ENCODE measurements around the gene XPO5. TPM values are rescaled to one million over a fixed set of nuclear protein-coding genes. Genes with fewer than 3 reads are reported as not detected.
A peak's percentile ranks its signal among the peaks of the same experiment; 100 is the strongest.

The XPO5 gene
- polyA plus RNA-seq, 1 experiment: 37.7 TPM

- POLR2A ChIA-PET: no interaction called here
- Histone ChIP-seq H3K27me3 (ENCODE audit: control insufficient read depth, insufficient read depth, low read length) (no peaks in the 10 kb centered on the region), H3K36me3 (ENCODE audit: control insufficient read depth, insufficient read depth, low read length) (peaks cover 13% of the 10 kb centered on the region), H3K4me3 (ENCODE audit: low read depth, low read length) (no peak overlapping the region)
- CTCF ChIA-PET: interaction anchor here (1.0 to 10.1 kb wide), 17 partner anchors 11 to 233 kb away, joined by 3 to 136 read pairs (median 5); partner anchors contain the start of genes DLK2 and LRRC73
- no peak for DNase-seq (ENCODE audit: low read depth)
- peak; percentile 43 for TF ChIP-seq CTCF (IDR thresholded peaks at IDR 0.05; ENCODE audit: insufficient read depth, low read depth, low read length)
Measured at GRCh38 chr6:43495409-43495941, 80.4 kb downstream of the XPO5 start.

- Histone ChIP-seq H3K36me3 (ENCODE audit: control insufficient read depth, insufficient read depth, low read length) (peaks cover 8% of the 10 kb centered on the region), H3K4me3 (ENCODE audit: low read depth, low read length) (no peak overlapping the region), H3K27me3 (ENCODE audit: control insufficient read depth, insufficient read depth, low read length) (no peaks in the 10 kb centered on the region)
- DNase-seq (ENCODE audit: low read depth): no peak
- ChIA-PET CTCF (interaction anchor here (1.0 to 10.1 kb wide), 6 partner anchors 10 to 57 kb away, joined by 3 to 136 read pairs (median 13); partner anchors contain the start of genes DLK2 and LRRC73), POLR2A (no interaction called here)
- no peak for TF ChIP-seq CTCF (IDR thresholded peaks at IDR 0.05; ENCODE audit: insufficient read depth, low read depth, low read length)
Measured at GRCh38 chr6:43494766-43495165, 81.1 kb downstream of the XPO5 start.

- DNase-seq (ENCODE audit: low read depth): no peak
- Histone ChIP-seq H3K27me3 (ENCODE audit: control insufficient read depth, insufficient read depth, low read length) (no peaks in the 10 kb centered on the region), H3K36me3 (ENCODE audit: control insufficient read depth, insufficient read depth, low read length) (peaks cover 6% of the 10 kb centered on the region), H3K4me3 (ENCODE audit: low read depth, low read length) (no peak overlapping the region)
- no peak for TF ChIP-seq CTCF (IDR thresholded peaks at IDR 0.05; ENCODE audit: insufficient read depth, low read depth, low read length)
- ChIA-PET POLR2A (no interaction called here), CTCF (interaction anchor here (1.0 to 10.1 kb wide), 7 partner anchors 8 to 57 kb away, joined by 3 to 136 read pairs (median 4); partner anchors contain the start of genes DLK2, LRRC73 and TJAP1)
Measured at GRCh38 chr6:43494321-43494720, 81.5 kb downstream of the XPO5 start.

GRCh38 chr6:43493833-43494232 is 82.0 kb downstream of the XPO5 start:
- POLR2A ChIA-PET: no interaction called here
- CTCF ChIA-PET: interaction anchor here (1.4 to 10.1 kb wide), 4 partner anchors 8 to 39 kb away, joined by 3 to 136 read pairs (median 46); partner anchors contain the start of genes DLK2, LRRC73 and TJAP1
- no peak for DNase-seq (ENCODE audit: low read depth)
- no peak overlapping the region for H3K4me3 ChIP-seq (ENCODE audit: low read depth, low read length)
- no peaks in the 10 kb centered on the region for H3K27me3 ChIP-seq (ENCODE audit: control insufficient read depth, insufficient read depth, low read length)
- TF ChIP-seq CTCF (IDR thresholded peaks at IDR 0.05; ENCODE audit: insufficient read depth, low read depth, low read length): no peak
- H3K36me3 ChIP-seq (ENCODE audit: control insufficient read depth, insufficient read depth, low read length): peaks cover 2% of the 10 kb centered on the region; the same call in 1 of the 2 replicates

GRCh38 chr6:43493230-43493629 is 82.6 kb downstream of the XPO5 start:
- CTCF ChIA-PET: interaction anchor here (0.9 to 10.1 kb wide), 6 partner anchors 9 to 264 kb away, joined by 3 to 136 read pairs (median 4); partner anchors contain the start of genes DLK2, DNPH1, LRRC73 and TJAP1
- DNase-seq (ENCODE audit: low read depth): no peak
- Histone ChIP-seq H3K27me3 (ENCODE audit: control insufficient read depth, insufficient read depth, low read length) (no peaks in the 10 kb centered on the region), H3K36me3 (ENCODE audit: control insufficient read depth, insufficient read depth, low read length) (0 out of 2 replicates have a peak, but pooled peaks cover 1% of the 10 kb centered on the region), H3K4me3 (ENCODE audit: low read depth, low read length) (no peak overlapping the region)
- TF ChIP-seq CTCF (IDR thresholded peaks at IDR 0.05; ENCODE audit: insufficient read depth, low read depth, low read length): no peak
- POLR2A ChIA-PET: interaction anchor here (1.6 kb wide), 1 partner anchor 15 kb away, joined by 4 read pairs; no protein-coding TSS in a partner anchor
